GM18517 (cell line): Measurements from ENCODE around the gene MAPK14.

ENCODE experiments used
- ATAC-seq: cut with Tn5 transposase; IDR thresholded peaks from one replicate; pipeline ENCODE4 v1.9.1; 2021; ENCODE audit warnings: mild to moderate bottlenecking, moderate library complexity; ENCODE audit not compliant: unreplicated experiment

MAPK14 gene

DNA sequence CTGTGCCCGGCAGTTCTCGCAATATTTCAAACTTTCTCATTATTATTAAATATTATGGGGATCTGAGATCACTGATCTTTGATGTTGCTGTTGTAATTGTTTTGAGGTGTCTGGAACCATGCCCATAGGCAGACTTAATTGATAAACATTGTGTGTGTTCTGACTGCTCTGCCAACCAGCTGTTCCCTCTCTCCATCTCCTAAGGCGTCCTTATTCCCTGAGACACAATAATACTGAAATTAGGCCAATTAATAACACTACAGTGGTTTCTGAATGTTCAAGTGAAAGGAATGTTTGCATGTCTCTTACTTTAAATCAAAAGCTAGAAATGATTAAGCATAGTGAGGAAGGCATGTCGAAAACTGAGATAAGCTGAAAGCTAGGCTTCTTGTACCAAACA is 7.6 kb downstream of the MAPK14 start:
- no peak for ATAC-seq

DNA sequence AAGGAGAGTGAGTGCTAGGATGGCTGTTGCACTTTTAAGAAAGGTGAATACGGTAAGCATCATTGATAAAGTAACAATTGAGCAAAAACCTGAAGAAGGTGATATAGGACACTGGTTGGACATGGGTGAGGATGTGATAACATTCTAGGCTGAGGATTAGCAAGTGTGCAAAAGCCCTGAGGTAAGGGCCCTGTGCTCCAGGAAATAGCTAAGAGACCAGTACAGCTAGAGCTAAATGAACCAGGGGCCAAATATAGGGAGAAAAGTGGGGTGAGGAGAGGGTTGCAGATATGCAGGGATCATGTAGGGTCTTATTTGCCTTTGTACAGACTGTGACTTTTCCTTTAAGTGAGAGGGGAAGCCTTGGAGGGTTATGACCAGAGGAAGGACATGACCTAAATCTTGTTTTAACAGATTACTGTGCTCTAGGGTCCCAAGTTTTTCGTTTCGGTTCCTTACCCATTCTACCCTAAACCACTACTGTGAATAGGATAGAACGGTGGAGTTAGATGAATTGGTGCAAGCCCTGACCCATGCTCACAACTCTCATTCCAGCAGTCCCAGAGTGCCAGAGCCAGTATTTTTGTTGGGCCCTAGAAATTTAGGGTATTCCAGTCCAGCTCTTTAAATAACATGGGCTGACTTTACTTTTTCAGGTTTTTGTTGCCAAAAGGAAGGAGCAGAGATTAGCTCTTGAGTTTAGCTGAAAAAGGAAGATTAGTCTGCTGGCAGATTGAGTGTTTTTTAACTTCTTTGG is 10.7 kb downstream of the MAPK14 start:
- ATAC-seq = no peak

DNA sequence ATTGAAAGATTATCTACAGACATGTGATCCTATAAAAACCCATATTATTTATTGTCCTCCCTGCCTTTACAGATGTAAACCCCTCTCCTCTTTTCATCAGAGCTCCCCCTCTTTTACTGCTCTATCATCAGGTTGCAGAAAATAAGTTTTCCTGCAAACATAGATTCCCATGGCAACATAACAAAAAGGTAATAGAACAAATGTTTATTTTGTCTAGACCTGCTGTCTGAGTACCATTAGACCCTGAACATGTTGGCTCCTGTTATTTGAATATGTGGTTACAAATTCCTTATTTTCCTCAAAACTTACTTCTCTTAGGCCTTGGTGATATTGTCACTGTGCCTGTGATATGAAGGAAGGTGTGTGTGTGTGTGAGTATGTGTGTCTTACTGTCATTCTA is 11.5 kb downstream of the MAPK14 start:
- no peak for ATAC-seq

DNA sequence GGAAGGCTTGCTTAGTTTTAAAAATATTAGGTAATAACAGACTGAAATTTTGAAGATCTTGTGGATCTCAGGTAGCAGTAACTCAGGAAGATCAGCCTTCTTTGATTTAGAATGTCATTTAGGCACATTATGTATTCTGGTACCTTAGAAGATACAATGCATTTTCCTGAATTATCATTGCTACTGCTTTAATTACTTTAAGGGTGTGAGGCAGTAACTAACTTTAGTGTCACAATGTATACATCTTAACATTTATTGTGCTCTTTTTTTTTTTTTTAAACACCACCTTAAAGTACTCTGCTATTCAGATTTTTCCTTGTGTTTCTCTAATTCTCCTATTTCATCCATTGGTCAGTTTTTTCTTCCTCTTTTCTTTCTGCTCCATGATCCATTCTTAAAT is 13.3 kb downstream of the MAPK14 start:
- no peak for ATAC-seq

DNA sequence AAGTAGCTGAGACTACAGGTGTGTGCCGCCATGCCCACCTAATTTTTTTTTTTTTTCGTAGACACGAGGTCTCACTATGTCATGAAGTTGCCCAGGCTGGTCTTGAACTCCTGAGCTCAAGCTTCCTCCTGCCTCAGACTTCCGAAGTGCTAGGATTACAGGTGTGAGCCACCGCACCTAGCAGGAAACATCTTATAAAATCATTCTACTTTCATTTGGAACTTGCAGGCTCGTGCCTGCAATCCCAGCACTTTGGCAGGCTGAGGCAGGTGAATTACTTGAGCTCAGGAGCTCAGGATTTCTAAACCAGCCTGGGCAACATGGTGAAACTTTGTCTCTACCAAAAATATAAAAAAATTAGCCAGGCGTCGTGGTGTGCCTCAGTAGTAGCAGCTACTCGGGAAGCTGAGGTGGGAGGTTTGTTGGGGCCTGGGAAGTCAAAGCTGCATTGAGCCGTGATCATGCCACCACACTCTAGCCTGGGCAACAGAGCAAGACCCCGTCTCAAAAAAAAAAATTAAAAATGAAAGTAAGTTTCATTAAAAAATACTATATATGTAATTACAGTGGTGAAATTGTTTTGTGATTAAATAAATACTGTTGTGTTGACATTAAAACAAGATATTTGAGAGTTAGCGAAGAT is 15.1 kb downstream of the MAPK14 start:
- no peak for ATAC-seq

DNA sequence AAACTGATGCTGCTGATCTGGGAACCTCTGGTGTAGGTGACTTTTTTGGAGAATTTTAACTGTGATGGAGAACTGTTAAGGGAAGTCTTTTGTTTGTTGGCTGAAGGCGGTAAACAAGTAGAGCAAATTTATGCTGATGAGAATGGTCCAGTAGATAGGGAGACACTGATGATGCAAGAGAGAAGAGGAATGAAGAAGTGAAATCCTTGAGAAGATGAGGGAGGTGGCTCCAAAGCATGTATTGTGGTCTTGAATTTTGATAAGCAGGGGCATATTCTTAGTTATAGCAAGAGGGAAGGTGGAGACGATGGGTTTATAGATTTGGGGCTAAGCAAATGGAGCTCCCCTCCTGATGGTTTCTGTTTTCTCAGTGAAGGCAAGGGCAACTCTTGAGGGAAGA is 22.0 kb downstream of the MAPK14 start:
- no peak for ATAC-seq

DNA sequence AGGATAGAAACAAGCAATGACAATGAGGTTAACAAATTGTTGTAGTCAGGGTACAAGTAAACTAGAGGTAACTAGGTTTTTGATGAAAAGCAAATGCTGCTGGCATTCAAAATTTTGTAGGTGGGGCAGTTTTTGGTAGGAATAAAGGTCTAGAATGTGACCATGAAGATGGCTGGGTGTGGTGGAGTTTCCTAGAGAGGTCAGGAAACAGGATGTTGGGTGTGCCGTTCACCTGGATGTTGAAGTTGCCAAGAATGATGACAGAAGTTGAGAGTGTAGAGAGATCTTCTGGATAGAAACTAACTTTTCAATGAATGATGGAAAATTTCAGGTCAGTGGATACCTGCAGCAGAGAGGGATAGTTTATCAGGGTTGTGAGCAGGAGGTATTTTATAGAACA is 22.7 kb downstream of the MAPK14 start:
- no peak for ATAC-seq

DNA sequence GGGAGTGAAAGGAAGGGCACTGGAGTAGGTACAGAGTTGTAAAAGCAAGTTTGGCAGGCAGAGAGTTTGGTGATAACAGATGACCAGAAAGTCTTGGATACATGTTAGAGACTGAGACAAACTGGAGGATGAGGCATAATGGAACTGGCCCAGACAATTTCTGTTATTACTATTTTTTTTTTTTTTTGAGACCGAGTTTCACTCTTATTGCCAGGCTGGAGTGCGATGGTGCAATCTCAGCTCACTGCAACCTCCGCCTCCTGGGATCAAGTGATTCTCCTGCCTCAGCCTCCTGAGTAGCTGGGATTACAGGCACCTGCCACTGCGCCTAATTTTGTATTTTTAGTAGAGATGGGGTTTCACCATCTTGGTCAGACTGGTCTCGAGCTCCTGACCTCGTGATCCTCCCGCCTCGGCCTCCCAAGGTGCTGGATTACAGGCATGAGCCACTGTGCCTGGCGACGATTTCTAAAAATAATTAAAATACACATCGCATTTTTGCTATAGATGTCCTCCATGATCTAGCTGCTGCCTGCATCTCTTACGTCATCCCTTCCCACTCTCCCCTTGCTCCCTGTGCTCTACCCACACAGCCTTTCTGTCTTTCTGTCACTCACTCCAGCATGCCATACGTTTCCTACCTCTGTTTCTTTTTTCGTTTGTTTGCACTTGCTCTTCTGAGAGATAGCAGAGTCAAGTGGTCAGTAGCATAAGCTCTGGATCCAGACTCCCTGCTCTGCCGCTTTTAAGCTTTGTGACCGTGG is 23.5 kb downstream of the MAPK14 start:
- no peak for ATAC-seq

DNA sequence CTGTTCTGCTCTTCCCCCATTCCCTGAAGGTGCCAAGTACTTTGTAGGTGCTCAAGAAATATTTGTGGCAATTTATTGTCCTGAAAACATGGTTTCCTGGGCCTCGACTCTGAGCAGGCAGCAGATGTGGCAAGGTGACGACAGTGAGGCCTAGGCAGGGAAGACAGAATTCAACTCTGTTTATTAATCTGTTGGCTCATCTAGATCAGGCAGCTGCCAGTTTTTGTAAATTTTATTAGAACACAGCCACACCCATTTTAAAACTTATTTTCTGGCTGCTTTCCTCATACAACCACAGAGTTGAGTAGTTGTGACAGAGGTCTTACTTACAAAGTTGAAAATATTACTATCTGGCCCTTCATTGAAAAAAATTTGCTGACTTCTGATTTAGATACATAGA is 24.5 kb downstream of the MAPK14 start:
- ATAC-seq = no peak

DNA sequence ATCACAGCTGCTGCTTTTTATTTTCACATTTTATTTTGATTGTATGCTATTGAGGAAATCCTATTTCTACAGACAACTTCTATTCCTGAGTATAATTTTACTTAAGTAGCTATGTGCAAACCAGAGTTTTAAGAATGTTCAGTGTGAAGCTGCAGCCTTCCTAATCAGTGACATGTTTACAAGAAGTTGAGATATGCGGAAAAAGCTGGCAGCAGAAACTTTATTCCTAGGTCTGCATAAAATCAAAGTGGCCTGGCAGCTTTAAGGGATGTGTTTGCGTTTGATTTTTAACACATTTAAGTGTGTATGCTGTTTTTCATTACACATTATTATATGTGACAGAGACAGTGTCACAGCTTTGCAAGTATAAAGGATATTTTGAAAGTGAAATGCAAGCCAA is 26.3 kb downstream of the MAPK14 start:
- ATAC-seq = no peak

DNA sequence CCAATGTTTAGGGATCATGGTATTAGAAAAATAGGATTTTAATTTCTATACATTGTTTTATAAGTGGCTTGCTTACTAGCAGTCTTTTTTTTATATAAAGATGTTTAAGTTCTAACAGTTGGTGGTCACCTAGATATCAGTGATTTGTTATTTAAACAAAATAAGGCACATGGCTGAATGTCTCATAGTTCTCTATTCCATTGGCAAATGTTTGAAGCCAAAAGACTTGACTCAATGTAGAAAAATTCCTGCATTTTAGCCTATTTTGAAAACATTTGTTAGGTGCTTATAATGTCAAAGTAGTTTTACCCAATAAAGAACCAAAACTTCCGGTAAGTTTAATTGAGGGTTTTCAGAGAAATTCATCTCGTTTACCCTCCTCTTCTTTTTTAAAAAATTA is 26.8 kb downstream of the MAPK14 start:
- no peak for ATAC-seq

DNA sequence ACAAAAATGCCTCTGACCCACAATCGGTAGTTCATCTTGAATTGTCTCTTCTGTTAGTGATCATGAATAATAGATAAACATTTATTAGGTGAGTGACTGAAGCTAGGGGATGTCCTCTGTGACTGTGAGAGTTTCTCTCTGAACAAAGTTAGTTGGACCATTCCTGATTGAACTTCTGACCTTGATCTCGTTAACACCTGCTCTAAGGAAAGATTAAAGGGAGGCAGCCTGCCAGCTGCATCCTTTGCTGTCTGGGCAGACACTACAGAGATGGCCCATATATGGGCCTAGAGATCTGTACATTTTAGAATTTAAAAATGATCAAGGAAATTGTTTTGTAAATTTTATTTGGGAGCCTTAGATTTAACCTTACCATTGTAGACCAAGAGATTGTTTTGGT is 27.3 kb downstream of the MAPK14 start:
- ATAC-seq = no peak

DNA sequence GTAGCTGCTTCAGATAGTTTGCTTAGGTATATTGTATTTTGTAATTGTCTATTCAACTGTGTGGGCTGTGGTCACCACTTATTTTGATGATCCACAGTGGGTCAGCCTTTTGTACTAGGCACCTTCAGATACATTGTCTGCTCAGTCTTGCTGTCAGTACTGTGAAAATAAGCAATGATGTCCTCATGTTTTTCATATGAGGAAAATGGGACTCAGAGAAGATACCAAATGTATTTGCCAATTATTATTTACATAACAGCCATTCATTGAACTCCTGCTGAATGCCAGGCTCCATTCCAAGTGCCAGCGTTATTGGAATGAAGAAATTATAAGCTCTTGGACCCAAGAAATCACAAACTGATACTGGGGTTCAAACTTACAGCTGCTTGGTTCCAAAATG is 28.6 kb downstream of the MAPK14 start:
- ATAC-seq = no peak

DNA sequence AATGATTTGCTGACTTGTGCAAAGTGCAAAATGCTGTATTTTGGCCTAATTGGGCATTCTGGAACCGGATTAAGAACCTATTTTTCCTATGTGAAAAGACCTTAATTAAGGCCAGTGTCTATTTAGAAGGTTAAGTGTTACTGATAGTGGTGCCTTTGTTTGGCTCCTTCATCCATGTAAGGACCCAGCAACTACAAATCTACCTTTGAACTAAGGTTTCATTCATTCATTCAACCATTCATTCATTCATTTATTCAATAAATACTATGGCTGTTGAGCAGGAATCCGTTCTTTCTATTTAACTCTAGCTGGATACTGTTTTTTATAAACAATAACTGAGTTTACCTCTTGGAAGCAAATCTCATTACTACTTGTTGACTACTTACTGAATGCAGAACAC is 33.6 kb downstream of the MAPK14 start:
- ATAC-seq = no peak

DNA sequence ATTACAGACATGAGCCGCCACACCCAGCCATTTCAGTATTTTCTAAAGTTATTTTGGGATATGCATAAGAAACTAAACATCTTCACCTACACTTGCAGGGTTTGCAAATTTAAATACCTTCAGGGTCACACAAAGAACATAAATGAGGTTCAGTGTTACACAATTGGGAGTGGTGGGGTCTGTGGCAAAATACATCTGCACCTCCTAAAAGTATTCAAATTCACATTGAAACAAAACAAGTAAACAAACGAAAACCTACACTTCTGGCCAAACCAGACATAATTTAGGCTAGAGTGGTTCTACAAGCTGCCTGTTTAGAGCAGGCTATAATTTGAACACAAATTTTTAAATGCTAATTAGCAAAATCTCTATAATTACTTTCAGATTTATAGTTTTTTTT is 34.6 kb downstream of the MAPK14 start:
- no peak for ATAC-seq

DNA sequence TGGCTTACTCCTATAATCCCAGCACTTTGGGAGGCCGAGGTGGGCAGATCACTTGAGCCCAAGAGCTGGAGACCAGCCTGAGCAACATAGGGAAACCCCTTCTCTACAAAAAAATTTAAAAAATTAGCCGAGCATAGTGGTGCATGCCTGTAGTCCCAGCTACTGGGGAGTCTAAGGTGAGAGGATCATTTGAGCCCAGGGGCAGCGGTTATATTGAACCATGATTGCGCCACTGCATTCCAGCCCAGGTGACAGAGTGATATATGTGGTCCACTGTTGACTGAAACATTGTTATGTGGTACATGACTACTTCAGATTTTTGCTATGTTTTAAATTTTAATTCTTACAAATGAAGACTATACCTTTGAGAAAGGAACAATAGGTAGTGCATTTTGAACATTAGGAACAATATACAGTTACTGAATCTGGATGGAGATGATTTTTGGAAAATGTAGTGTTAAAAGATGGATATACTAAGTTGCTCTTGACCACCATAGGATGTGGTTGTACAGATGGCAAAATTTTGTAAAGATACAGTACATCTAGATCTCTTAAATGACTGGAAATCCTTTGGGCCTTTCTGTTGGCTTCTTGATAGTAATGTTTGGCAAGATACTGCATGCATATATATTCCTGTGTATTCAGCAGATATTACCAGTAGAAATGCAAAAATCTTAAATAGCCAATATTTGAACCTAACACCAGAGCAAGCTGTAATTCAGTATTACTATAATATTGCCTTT is 35.9 kb downstream of the MAPK14 start:
- no peak for ATAC-seq

DNA sequence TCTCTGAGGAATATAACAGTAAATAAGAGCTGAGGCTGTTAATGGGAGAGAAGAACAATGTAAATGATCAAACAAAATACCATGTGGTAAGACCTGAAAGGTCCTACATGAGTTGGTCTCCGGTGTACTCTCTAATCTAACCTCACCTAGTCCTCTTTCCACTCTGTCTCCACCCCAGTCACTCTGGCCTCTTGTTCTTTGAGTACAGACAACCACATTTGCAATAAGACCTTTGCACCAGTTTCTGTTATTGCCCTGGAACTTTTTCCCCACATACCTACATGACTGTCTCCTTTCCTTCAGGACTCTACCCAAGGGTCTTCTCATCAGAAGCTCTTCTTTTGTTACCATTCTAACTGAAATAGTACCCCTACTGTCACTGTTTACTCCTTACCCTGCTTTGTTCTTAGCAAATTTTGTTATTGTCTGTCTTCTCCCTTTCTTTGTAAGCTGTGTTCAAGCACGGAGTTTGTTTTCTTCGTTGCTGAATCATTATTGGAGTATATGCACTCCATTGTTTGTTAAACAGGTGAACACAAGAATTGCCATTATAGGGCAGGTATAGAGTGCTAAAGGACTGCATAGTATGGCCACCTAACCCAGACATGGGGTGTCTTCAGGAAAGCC is 37.3 kb downstream of the MAPK14 start:
- ATAC-seq = no peak

DNA sequence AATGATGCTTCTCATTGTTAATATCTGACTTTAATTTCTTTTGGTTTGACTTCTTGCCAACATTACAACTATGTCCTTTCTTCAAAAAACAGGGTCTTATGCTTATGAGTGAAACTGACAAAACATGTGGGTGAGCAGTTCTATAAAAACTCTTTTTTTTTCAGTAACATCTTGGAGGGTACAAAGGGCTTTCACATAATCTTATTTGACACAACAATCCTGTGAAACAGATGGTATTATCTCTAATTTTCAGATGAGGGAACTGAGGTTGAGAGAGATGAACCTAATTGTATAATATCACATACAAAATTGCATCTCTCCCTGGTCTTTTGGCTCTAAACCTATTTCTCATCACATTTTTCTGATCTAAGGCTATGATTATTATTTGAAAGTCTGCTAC is 38.3 kb downstream of the MAPK14 start:
- no peak for ATAC-seq

DNA sequence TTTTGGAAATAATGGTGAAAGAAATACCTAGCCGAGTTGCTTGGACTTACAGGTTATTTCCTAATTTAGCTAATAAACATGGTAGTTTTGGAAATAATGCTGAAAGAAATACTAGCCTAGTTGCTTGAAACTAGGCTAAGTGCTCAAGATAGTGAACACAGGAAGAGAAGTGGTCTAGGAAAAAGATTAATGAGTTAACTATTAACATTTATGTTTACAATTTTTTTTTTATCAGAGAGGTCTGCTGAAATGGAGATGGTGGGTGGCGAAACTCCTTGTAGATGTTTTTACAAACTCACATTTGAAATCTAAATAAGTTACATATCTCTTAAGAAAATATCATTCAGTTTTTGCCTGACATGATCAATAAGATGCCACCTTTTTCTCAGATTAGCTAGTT is 39.2 kb downstream of the MAPK14 start:
- ATAC-seq = no peak

DNA sequence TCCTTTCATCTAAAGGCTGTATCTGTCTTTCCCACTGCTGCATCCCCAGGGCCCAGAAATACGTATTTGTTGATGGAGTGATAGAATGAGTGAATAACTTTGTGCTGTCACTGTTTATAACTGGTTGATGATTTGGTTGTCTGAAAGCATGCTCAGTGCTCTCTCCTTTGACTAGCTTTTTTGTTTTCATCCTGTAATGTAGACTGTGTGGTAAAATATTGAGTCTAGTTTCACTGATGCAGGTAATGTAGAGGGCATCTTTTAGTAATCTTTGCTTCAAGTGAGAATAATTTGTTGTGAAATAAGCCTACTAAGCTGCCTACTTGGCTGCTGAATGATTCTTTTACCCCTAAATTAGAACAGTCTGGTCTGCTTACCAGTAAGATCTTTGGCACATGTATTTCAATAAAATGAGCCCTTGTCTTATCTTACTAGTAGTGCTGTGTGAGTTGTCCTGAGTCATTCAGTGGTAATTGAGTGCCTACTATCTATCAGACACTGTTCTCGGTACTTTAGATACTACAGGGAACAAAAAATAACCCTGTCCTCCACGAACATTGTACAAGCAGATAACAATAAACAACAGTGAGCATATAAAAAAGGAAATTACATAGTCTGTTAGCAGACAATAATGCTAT is 39.9 kb downstream of the MAPK14 start:
- ATAC-seq = no peak

DNA sequence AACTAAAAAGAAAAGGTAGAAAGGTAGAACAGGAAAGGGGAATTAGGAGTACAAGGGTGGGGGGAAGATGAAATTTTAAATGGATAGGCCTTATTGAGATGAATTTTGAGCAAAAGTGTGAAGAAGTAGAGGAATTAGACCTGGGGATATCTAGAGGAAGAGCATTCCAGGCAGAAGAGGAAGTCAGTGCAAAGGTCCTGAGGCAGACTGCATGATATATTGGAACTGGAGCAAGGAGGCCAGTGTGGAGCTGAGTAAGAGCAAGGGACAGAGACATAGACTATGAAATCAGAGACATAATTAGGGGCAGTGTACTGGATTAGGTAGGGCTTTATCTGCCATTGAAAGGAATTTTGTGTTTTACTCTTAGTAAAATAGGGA is 40.4 kb downstream of the MAPK14 start:
- no peak for ATAC-seq
